Measurements from ENCODE around the gene ZNF17.
"Not testable (repeated sequence)": the region's sequence is repeated elsewhere in the genome, so short reads cannot be mapped to it uniquely, and the experiment has no call there.

ZNF17 gene

DNA sequence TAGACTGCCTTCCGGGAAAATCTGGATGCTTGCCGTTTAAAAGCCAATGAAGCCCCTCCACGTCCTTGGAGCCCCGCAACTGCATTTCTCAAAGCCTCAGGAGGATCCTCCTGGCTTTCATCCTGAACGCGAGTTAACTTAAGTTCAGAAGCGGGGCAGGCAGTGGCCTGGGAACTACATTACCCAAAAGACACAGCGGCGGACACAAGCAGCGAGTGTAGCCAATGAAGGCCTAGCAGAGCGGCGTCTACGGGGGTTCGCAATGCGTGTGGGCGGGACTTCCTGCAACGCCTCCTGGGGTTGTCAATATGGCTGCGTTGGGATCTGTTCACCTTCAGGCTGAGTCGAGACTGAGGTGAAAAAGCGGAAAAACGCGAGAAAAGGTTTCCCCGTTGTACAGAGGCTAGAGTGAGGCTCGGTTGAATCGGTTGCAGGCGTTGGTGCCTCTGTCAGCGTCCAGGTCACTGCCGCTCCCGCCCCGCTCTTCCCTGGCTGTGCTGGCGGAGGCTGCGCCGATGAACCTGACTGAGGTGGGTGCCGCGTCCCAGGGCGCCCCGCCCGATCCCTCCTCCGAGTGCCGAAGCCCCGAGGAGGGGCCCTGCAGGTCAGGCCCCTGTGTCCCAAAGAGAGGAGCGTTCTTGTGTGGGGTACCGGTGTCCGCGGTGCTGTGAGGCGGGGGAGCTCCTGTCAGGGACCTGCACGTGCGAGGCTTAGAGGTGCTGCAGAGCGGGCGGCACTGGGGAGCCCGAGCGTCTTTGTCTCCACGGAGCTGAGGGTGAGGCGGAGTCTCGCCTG lies at the start of gene ZNF17:
ZNF17 (plus strand) TSS at position 285 of the 795 bp plus-strand sequence. CDS start 2,455 bp downstream, outside the sequence.
- DNase-seq = peak; percentile 92
- in situ Hi-C loops (cut with HindIII; ENCODE audit: low pct_ligation_motif_present, low pct_unique_long_range_greater_than_20kb, low sequenced_read_pairs) = no loop called here

- DNase-seq = no peak
- in situ Hi-C loops (cut with HindIII; ENCODE audit: low pct_ligation_motif_present, low pct_unique_long_range_greater_than_20kb, low sequenced_read_pairs) = no loop called here
Observed at GRCh38 chr19:57362419-57362818, 48.5 kb upstream of the ZNF17 start.

DNA sequence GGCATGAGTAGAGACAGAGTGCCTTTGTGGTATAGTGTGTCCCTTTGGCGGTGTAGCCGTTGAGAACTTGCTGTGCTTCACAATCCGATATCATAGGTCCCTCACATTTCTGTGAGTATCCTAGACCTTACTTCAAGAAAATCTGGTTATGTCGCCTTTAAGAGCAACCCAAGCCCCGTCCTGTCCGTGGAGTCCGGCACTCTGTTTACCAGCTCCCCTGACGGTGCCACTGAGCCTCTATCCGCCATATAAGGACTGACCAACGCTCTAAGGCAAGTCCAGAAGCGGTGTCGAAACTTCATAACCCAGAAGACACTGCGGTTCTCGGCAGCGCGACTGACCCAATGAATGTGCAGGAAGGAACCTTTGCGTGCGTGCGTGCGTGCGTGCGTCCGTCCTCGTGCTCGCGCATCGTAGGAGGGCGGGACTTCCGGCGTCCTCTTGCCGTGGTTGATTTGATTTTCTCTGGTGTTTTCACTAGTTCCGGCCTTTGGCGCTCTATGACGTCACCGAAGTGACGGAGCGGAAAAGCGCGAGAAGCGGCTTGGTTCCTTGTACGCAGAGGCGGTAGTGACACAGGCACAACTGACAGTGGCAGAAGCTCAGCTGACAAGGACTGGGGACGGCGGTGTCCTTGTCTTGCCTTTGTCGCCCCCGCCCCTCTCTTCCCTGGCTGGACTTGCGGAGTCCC lies 47.8 kb upstream of the ZNF17 start, which contains the start of the genes TRAPPC2B and ZNF547:
TRAPPC2B (plus strand) TSS at position 555 of the 691 bp plus-strand sequence. CDS start 1,283 bp downstream, outside the sequence.
ZNF547 (plus strand) TSS at position 555 of the 691 bp plus-strand sequence. CDS start 5,005 bp downstream, outside the sequence.
- in situ Hi-C loops (cut with HindIII; ENCODE audit: low pct_ligation_motif_present, low pct_unique_long_range_greater_than_20kb, low sequenced_read_pairs) = no loop called here

GRCh38 chr19:57363688-57364181 lies 47.2 kb upstream of the ZNF17 start:
- DNase-seq = no peak
- in situ Hi-C loops (cut with HindIII; ENCODE audit: low pct_ligation_motif_present, low pct_unique_long_range_greater_than_20kb, low sequenced_read_pairs) = no loop called here

More for the DNA sequence above, 47.8 kb upstream of the ZNF17 start, which contains the start of the genes TRAPPC2B and ZNF547:
- DNase-seq = peak; percentile 97

- in situ Hi-C loops (cut with HindIII; ENCODE audit: low pct_ligation_motif_present, low pct_unique_long_range_greater_than_20kb, low sequenced_read_pairs) = no loop called here
- no peak for DNase-seq
Observed at GRCh38 chr19:57366776-57367175, 44.2 kb upstream of the ZNF17 start.

GRCh38 chr19:57374179-57374578 lies 36.8 kb upstream of the ZNF17 start:
- DNase-seq = no peak
- in situ Hi-C loops (cut with HindIII; ENCODE audit: low pct_ligation_motif_present, low pct_unique_long_range_greater_than_20kb, low sequenced_read_pairs) = no loop called here

DNA sequence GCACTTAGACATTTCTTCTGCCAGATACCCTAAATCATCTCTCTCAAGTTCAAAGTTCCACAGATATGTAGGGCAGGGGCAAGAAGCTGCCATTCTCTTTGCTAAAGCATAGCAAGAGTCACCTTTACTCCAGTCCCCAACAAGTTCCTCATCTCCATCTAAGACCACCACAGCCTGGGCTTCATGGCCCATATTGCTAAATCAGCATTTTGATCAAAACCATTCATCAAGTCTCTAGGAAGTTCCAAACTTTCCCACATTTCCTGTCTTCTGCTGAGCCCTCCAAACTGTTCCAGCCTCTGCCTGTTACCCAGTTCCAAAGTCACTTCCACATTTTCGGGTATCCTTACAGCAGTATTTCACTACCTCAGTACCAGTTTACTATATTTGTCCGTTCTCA lies 36.3 kb upstream of the ZNF17 start:
- DNase-seq; in situ Hi-C loops (cut with HindIII; ENCODE audit: low pct_ligation_motif_present, low pct_unique_long_range_greater_than_20kb, low sequenced_read_pairs): not testable (repeated sequence)

DNA sequence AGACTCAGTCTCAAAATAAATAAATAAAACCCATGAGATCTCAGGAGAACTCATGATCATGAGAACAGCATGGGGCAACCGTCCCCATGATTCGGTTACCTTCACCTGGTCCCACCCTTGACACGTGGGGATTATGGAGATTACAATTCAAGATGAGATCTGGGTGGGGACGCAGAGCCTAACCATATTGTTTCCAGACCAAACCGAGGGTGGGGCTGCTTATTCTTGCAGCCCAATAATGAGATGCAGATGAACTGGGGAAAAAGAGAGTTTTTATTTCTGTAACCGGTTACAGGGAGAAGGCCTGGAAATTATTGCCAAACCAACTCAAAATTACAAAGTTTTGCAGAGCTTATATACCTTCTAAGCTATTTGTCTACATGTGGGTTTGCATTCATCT lies 34.8 kb upstream of the ZNF17 start:
- DNase-seq = no peak
- in situ Hi-C loops (cut with HindIII; ENCODE audit: low pct_ligation_motif_present, low pct_unique_long_range_greater_than_20kb, low sequenced_read_pairs) = no loop called here

GRCh38 chr19:57377498-57378146 lies 33.3 kb upstream of the ZNF17 start:
- in situ Hi-C loops (cut with HindIII; ENCODE audit: low pct_ligation_motif_present, low pct_unique_long_range_greater_than_20kb, low sequenced_read_pairs) = no loop called here
- no peak for DNase-seq

GRCh38 chr19:57380923-57381322 lies 30.0 kb upstream of the ZNF17 start:
- no peak for DNase-seq
- in situ Hi-C loops (cut with HindIII; ENCODE audit: low pct_ligation_motif_present, low pct_unique_long_range_greater_than_20kb, low sequenced_read_pairs) = no loop called here

DNA sequence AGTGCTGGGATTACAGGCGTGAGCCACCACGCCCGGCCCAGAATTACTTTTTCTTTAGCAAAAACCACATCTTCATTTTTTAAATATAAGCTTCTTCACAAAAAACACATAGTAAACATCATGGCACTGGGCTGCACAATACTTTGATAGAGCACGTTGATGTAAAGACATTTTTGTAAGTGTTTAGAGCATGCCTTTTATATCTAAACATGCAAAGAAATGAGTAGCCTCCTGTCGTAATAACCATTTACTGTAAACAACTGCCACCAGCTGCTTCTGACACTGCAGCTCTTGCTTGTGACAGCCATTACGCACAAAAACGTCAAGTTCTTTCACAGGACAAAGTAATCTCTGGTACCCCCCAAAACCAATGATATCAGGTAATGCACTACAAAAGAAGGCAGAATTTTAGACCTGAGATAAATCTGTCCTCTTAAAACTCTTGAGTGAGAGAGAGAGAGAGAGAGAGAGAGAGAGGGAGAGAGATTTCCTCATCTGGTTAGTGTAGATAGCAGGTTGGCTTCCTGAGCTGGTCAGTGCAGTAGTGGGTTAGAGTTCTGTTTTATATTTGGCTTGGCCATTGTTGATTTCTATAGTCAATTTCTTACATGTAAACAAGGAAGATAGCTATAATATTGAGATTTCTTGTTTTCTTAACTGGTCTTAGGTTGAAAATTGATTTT lies 28.0 kb upstream of the ZNF17 start:
- no peak for DNase-seq
- in situ Hi-C loops (cut with HindIII; ENCODE audit: low pct_ligation_motif_present, low pct_unique_long_range_greater_than_20kb, low sequenced_read_pairs) = no loop called here

DNA sequence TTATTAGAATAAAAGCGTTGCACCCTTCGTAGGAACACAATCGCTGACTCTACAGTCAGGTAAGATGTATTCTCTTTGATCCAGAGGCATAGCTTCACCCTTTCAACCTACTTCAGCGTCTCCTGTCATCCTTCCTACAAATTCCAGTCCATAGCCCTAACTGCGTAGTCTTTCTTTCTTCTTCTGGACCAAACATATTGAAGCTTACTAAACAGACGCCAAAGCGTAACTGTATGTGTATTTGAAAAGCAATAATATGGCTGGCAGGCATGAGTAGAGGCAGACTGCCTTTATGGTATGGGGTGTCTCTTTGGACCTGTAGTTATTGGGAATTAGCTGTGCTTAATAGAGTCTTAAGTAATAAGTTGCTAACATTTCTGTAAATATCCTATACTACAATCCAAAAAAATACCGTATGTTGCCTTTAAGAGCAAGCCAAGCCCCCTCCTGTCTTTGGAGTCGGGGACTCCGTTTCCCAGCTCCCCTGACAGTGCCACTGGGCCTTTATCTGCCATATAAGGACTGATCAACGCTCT lies 21.7 kb upstream of the ZNF17 start:
- in situ Hi-C loops (cut with HindIII; ENCODE audit: low pct_ligation_motif_present, low pct_unique_long_range_greater_than_20kb, low sequenced_read_pairs) = no loop called here
- DNase-seq = no peak

DNA sequence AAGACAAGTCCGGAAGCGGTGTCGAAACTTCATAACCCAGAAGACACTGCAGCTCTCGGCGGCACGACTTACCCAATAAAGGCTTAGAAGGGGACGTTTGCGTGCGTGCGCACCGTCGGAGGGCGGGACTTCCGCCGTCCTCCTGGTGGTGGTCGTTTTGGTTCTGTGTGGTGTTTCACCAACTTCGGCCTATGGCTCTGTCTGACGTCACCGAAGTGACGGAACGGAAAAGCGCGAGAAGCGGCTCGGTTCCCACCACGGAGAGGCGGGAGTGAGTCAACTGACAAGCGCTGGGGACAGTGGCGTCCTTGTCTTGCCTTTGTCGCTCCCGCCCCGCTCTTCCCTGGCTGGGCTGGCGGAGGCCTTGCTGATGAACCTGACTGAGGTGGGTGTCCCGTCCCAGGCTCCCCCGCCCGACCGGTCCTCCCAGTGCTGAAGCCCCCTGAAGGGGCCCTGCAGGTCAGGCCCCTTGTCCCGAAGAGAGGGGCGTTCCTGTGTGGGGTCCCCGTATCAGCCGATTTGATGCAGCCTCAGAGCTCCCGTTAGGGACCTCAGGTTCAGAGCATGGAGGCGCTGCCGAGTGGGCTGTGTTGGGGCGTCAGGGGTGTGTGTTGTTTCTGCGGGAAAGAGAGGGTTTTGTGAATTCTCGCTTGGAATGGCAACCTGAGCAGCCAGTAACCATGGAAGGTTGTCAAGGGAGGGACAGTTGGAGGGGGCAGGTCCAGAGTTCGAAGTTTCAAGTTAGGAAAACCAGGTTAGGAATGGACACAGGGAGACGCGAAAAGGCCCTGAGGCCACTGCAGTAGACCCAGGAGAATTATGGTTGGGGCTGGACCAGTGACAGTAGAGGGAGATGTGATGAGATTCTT lies 21.0 kb upstream of the ZNF17 start, which contains the start of gene ZNF548:
ZNF548 (plus strand) TSS at position 125 of the 869 bp plus-strand sequence; CDS start at position 371, 246 bp downstream.
- in situ Hi-C loops (cut with HindIII; ENCODE audit: low pct_ligation_motif_present, low pct_unique_long_range_greater_than_20kb, low sequenced_read_pairs) = no loop called here
- peak; percentile 96 for DNase-seq

DNA sequence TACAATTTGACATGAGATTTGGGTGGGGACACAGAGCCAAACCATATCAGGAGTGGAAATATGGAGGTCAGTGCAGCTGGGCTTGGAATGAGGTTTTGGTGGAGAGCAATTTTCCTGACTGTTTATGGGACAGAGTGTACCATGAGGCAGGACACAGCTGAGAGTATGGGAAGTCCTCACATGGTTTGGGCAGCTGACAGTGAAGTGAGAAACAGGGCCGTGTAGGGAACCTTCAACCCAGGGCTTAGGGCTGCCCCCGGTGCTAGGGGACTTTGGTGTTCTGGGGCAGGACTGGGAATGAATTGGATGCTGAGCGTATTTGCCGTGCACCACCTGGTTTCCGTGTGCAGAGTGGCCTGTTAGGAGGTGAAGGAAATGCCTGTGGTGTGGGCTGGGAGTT lies 15.3 kb upstream of the ZNF17 start:
- DNase-seq = no peak
- in situ Hi-C loops (cut with HindIII; ENCODE audit: low pct_ligation_motif_present, low pct_unique_long_range_greater_than_20kb, low sequenced_read_pairs) = no loop called here

- in situ Hi-C loops (cut with HindIII; ENCODE audit: low pct_ligation_motif_present, low pct_unique_long_range_greater_than_20kb, low sequenced_read_pairs) = no loop called here
- no peak for DNase-seq
Observed at GRCh38 chr19:57398868-57399267, 12.1 kb upstream of the ZNF17 start.

- DNase-seq = no peak
- in situ Hi-C loops (cut with HindIII; ENCODE audit: low pct_ligation_motif_present, low pct_unique_long_range_greater_than_20kb, low sequenced_read_pairs) = no loop called here
Observed at GRCh38 chr19:57403737-57404563, 7.0 kb upstream of the ZNF17 start.
